HepG2 (cell line): ENCODE data around the gene ST8SIA3. TPM values are rescaled to one million over a fixed set of nuclear protein-coding genes. Genes with fewer than 3 reads are reported as not detected.

Experiments
- CC2D1A ChIP-seq: sonication (generic); formaldehyde crosslinking; IDR thresholded peaks from 2 replicates; pipeline ENCODE4 v1.8.1; 2023; ENCODE audit warnings: mild to moderate bottlenecking, missing genetic modification reagents
- FOXA3 ChIP-seq: IDR thresholded peaks from 2 replicates; pipeline ENCODE4 v1.6.1; 2016; ENCODE audit warnings: missing genetic modification reagents, missing compliant biosample characterization
- HIVEP1 ChIP-seq: sonication (generic); formaldehyde crosslinking; IDR thresholded peaks from 2 replicates; pipeline ENCODE4 v1.4.0; 2020; ENCODE audit warnings: mild to moderate bottlenecking, missing genetic modification reagents
- HMG20B ChIP-seq: conservative IDR thresholded peaks from 2 replicates; pipeline ENCODE4 v1.6.1; 2016; ENCODE audit warnings: missing genetic modification reagents, missing compliant biosample characterization
- RAD51 ChIP-seq: fragments of 450-650 bp; IDR thresholded peaks from 2 replicates; pipeline ENCODE4 v1.6.1; 2016; ENCODE audit warnings: borderline replicate concordance
- SMC3 ChIP-seq: IDR thresholded peaks from 2 replicates; pipeline ENCODE4 v1.6.1; 2011; ENCODE audit warnings: low read length, improper control_type of control experiment
- ZBTB21 ChIP-seq: sonication (generic); formaldehyde crosslinking; IDR thresholded peaks from 2 replicates; pipeline ENCODE4 v1.4.0; 2020; ENCODE audit warnings: missing genetic modification reagents
- ZBTB7A ChIP-seq: sonication (generic); formaldehyde crosslinking; IDR thresholded peaks from 2 replicates; pipeline ENCODE4 v1.8.0; 2022; ENCODE audit warnings: mild to moderate bottlenecking, missing genetic modification reagents
- ZC3H13 ChIP-seq: sonication (generic); formaldehyde crosslinking; IDR thresholded peaks from 2 replicates; pipeline ENCODE4 v1.8.1; 2023; ENCODE audit warnings: mild to moderate bottlenecking, missing genetic modification reagents, moderate library complexity
- ZNF143 ChIP-seq: sonication (generic); formaldehyde crosslinking; IDR thresholded peaks from 2 replicates; pipeline ENCODE4 v1.4.0; 2020; ENCODE audit warnings: missing genetic modification reagents
- ZNF33B ChIP-seq: sonication (generic); formaldehyde crosslinking; IDR thresholded peaks from 2 replicates; pipeline ENCODE4 v1.5.1; 2020; ENCODE audit warnings: mild to moderate bottlenecking, missing genetic modification reagents
- ZNF775 ChIP-seq: sonication (generic); formaldehyde crosslinking; IDR thresholded peaks from 2 replicates; pipeline ENCODE4 v1.4.0; 2020; ENCODE audit warnings: missing genetic modification reagents, mild to moderate bottlenecking, moderate library complexity, borderline replicate concordance
- polyA plus RNA-seq, 8 experiments: library from polyadenylated mRNA; depleted of rRNA in 3 of 8; stranded (reverse) in 7 of 8; unstranded in 1 of 8; fragments of >200 nt; fragmentation: Illumina TruSeq in 4 of 8; extraction: Trizol in 4 of 8; gene quantifications; 2 replicates each; pipeline versions ENCODE4 v1.2.1 to v1.2.3, GENCODE V29; 2011 to 2016; ENCODE audit warnings: low read depth in 4 of 8, missing spikeins in 1 of 8, mixed read lengths in 1 of 8; ENCODE audit not compliant: insufficient read depth in 1 of 8
- total RNA-seq, 5 experiments: library from RNA; depleted of rRNA; stranded (reverse); fragments of >200 nt; fragmentation: Illumina TruSeq; extraction: Trizol; gene quantifications; 2 replicates each; pipeline ENCODE4 v1.2.3, GENCODE V29; 2016; ENCODE audit warnings: low read depth in 1 of 5
- TF ChIP-seq, protein P1 (sequence below): sonication (generic); formaldehyde crosslinking; IDR thresholded peaks from 2 replicates; pipeline ENCODE4 v1.5.1; 2020; ENCODE audit warnings: mild to moderate bottlenecking, missing genetic modification reagents, moderate library complexity
- TF ChIP-seq, protein P2 (sequence below): sonication (generic); formaldehyde crosslinking; IDR thresholded peaks from 2 replicates; pipeline ENCODE4 v1.8.1; 2023; ENCODE audit warnings: missing genetic modification reagents, mild to moderate bottlenecking, borderline replicate concordance
- TF ChIP-seq, protein P3 (sequence below): sonication (generic); formaldehyde crosslinking; IDR thresholded peaks from 2 replicates; pipeline ENCODE4 v1.9.0; 2021; ENCODE audit warnings: mild to moderate bottlenecking, missing genetic modification reagents
- TF ChIP-seq, protein P4 (sequence below): sonication (generic); formaldehyde crosslinking; IDR thresholded peaks from 2 replicates; pipeline ENCODE4 v1.4.0; 2020; ENCODE audit warnings: missing genetic modification reagents
- TF ChIP-seq, protein P5 (sequence below), 2 experiments: IDR thresholded peaks; 2 replicates each; pipeline ENCODE4 v1.6.1; 2011 to 2012; ENCODE audit warnings: low read length in 2 of 2, borderline replicate concordance in 1 of 2, low read depth in 1 of 2, mild to moderate bottlenecking in 1 of 2, moderate library complexity in 1 of 2

The ST8SIA3 gene
- total and polyA plus RNA-seq, 2 of the 13 experiments (the other 11 are each of a cell fraction or from before 2014, with no cell fraction given): not detected

DNA sequence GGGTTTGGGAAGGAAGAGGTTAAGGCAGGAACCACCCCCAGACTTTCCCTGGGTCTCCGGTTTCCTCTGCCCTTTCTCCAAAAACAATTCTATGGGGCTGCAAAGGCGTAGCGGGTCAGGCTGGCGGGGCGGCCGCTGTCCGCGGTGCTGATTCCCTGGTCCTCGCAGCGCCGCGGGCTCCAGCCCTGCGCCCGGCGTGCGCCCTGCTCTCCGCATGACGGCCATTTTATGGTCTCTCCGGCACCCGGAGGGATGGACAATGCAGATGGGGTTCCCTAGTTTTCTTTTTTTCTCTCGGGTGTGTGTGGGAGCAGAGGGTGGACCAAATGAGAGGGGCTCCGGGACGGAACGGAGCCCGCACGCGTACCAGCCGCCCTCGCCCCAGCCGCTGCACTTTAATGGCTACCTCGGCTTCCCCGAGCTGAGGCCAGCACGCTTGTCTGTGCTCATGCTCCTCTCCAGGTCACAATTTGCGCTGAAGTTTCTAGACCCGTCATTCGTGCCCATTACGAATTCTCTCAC lies 1.6 kb downstream of the ST8SIA3 start (continued):
- no peak for TF ChIP-seq CC2D1A
- TF ChIP-seq ZNF775: no peak
- TF ChIP-seq HMG20B: 0 out of 2 replicates have a peak, but pooled peaks have one; percentile 18
- no peak for TF ChIP-seq RAD51
- TF ChIP-seq ZBTB21 (CRISPR knock-in tag): no peak; the same call in 1 of the 2 replicates
- TF ChIP-seq, protein P1, sequence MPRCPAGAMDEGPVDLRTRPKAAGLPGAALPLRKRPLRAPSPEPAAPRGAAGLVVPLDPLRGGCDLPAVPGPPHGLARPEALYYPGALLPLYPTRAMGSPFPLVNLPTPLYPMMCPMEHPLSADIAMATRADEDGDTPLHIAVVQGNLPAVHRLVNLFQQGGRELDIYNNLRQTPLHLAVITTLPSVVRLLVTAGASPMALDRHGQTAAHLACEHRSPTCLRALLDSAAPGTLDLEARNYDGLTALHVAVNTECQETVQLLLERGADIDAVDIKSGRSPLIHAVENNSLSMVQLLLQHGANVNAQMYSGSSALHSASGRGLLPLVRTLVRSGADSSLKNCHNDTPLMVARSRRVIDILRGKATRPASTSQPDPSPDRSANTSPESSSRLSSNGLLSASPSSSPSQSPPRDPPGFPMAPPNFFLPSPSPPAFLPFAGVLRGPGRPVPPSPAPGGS (CRISPR knock-in tag): 0 out of 2 replicates have a peak, but pooled peaks have one; percentile 65
- TF ChIP-seq FOXA3: no peak
- TF ChIP-seq, protein P2, sequence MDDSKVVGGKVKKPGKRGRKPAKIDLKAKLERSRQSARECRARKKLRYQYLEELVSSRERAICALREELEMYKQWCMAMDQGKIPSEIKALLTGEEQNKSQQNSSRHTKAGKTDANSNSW (CRISPR knock-in tag): no peak
- TF ChIP-seq, protein P3, sequence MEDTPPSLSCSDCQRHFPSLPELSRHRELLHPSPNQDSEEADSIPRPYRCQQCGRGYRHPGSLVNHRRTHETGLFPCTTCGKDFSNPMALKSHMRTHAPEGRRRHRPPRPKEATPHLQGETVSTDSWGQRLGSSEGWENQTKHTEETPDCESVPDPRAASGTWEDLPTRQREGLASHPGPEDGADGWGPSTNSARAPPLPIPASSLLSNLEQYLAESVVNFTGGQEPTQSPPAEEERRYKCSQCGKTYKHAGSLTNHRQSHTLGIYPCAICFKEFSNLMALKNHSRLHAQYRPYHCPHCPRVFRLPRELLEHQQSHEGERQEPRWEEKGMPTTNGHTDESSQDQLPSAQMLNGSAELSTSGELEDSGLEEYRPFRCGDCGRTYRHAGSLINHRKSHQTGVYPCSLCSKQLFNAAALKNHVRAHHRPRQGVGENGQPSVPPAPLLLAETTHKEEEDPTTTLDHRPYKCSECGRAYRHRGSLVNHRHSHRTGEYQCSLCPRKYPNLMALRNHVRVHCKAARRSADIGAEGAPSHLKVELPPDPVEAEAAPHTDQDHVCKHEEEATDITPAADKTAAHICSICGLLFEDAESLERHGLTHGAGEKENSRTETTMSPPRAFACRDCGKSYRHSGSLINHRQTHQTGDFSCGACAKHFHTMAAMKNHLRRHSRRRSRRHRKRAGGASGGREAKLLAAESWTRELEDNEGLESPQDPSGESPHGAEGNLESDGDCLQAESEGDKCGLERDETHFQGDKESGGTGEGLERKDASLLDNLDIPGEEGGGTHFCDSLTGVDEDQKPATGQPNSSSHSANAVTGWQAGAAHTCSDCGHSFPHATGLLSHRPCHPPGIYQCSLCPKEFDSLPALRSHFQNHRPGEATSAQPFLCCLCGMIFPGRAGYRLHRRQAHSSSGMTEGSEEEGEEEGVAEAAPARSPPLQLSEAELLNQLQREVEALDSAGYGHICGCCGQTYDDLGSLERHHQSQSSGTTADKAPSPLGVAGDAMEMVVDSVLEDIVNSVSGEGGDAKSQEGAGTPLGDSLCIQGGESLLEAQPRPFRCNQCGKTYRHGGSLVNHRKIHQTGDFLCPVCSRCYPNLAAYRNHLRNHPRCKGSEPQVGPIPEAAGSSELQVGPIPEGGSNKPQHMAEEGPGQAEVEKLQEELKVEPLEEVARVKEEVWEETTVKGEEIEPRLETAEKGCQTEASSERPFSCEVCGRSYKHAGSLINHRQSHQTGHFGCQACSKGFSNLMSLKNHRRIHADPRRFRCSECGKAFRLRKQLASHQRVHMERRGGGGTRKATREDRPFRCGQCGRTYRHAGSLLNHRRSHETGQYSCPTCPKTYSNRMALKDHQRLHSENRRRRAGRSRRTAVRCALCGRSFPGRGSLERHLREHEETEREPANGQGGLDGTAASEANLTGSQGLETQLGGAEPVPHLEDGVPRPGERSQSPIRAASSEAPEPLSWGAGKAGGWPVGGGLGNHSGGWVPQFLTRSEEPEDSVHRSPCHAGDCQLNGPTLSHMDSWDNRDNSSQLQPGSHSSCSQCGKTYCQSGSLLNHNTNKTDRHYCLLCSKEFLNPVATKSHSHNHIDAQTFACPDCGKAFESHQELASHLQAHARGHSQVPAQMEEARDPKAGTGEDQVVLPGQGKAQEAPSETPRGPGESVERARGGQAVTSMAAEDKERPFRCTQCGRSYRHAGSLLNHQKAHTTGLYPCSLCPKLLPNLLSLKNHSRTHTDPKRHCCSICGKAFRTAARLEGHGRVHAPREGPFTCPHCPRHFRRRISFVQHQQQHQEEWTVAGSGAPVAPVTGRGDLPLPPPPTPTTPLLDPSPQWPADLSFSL (CRISPR knock-in tag): no peak
- no peak for TF ChIP-seq SMC3
- TF ChIP-seq ZBTB7A (CRISPR knock-in tag): no peak
- TF ChIP-seq, protein P4, sequence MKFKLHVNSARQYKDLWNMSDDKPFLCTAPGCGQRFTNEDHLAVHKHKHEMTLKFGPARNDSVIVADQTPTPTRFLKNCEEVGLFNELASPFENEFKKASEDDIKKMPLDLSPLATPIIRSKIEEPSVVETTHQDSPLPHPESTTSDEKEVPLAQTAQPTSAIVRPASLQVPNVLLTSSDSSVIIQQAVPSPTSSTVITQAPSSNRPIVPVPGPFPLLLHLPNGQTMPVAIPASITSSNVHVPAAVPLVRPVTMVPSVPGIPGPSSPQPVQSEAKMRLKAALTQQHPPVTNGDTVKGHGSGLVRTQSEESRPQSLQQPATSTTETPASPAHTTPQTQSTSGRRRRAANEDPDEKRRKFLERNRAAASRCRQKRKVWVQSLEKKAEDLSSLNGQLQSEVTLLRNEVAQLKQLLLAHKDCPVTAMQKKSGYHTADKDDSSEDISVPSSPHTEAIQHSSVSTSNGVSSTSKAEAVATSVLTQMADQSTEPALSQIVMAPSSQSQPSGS (CRISPR knock-in tag): 0 out of 2 replicates have a peak, but pooled peaks have one; percentile 26
- TF ChIP-seq, protein P5, sequence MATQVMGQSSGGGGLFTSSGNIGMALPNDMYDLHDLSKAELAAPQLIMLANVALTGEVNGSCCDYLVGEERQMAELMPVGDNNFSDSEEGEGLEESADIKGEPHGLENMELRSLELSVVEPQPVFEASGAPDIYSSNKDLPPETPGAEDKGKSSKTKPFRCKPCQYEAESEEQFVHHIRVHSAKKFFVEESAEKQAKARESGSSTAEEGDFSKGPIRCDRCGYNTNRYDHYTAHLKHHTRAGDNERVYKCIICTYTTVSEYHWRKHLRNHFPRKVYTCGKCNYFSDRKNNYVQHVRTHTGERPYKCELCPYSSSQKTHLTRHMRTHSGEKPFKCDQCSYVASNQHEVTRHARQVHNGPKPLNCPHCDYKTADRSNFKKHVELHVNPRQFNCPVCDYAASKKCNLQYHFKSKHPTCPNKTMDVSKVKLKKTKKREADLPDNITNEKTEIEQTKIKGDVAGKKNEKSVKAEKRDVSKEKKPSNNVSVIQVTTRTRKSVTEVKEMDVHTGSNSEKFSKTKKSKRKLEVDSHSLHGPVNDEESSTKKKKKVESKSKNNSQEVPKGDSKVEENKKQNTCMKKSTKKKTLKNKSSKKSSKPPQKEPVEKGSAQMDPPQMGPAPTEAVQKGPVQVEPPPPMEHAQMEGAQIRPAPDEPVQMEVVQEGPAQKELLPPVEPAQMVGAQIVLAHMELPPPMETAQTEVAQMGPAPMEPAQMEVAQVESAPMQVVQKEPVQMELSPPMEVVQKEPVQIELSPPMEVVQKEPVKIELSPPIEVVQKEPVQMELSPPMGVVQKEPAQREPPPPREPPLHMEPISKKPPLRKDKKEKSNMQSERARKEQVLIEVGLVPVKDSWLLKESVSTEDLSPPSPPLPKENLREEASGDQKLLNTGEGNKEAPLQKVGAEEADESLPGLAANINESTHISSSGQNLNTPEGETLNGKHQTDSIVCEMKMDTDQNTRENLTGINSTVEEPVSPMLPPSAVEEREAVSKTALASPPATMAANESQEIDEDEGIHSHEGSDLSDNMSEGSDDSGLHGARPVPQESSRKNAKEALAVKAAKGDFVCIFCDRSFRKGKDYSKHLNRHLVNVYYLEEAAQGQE (IDR thresholded peaks at IDR 0.05; ENCODE audit: borderline replicate concordance in 1 of 2, low read depth in 1 of 2, low read length in 2 of 2): peak; percentile 87 to 98
- no peak for TF ChIP-seq ZC3H13
- no peak for TF ChIP-seq ZNF33B (CRISPR knock-in tag)
- TF ChIP-seq HIVEP1 (CRISPR knock-in tag): no peak
- no peak for TF ChIP-seq ZNF143 (CRISPR knock-in tag)
